Measurements from ENCODE around the gene MSGN1. TPM values are rescaled to one million over a fixed set of nuclear protein-coding genes. Genes with fewer than 3 reads are reported as not detected.

Gene MSGN1
- total and polyA plus RNA-seq, 2 of the 4 experiments (the other 2 are of a cell fraction) = not detected

DNA sequence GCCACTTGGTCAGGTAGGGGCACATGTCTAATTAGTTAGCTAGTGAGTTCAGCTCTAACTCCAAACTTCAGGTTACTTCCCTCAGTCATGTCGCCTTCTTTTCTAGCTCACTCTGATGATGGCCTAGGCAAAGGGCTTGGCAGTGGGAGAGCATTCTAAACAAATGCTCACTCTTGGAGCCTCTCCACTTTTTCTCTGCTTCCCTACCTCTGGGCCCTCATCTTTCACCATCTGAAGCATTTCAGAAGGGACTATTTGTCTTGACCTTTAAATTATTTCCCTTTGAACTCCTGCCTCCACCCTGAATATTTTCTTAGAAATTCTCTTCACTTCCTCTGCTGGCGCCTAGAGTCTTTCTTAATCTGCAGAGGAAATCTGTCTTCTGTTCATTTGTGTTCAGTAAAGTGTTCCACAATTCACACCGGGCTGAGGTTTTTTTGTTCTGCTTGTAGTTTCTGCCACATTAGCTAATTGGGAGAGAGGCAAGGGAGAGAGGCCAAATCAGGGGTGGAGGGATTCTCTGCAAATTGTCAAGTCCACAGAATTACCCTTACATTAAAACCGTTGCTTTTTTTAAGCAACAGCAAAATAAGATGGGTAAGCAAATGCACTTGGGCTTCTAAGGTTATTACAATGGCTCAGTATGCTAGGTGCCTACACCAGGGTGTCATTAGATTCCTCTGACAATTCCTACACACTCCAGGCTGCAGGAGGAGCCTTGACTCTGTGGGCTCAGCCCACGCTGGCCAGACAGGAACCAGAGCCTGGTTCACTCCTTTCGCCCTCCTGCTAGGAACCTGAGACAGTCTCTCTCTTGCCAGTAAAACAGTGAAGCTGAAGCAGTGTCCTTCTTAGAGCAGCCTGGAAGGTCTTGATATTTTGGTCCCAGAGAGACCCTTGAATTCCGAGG lies 5.5 kb downstream of the MSGN1 start:
- CTCF ChIA-PET = no interaction called here
- no peak for ATAC-seq (ENCODE audit: low read depth)
- H4K5ac ChIP-seq (ENCODE audit: low read depth, low read length) = no peak overlapping the region
- no CpG with 5 or more reads among the region's 7 CpGs for WGBS, 2 experiments (ENCODE audit: extremely low coverage in 2 of 2, insufficient read length in 1 of 2)
- no peak for DNase-seq
- no peak overlapping the region for H2BK5ac ChIP-seq (ENCODE audit: low read depth, low read length, poor library complexity, severe bottlenecking)
- no peak overlapping the region for H2AK9ac ChIP-seq (replicated peaks; ENCODE audit: low read depth, low read length, poor library complexity)
- in situ Hi-C loops (cut with MboI; ENCODE audit: low sequenced_read_pairs) = no loop called here
- H3K4me3 ChIP-seq (ENCODE audit: insufficient read depth, low read depth, low read length) = no peak overlapping the region
- H4K91ac ChIP-seq (ENCODE audit: insufficient read depth, low read depth, low read length) = no peak overlapping the region
- H3K36me3 ChIP-seq (ENCODE audit: control insufficient read depth, insufficient read depth, low read length) = no peaks in the 10 kb centered on the region
- intact Hi-C loops (cut with micrococcal nuclease) = no loop called here
- H3K9me1 ChIP-seq (ENCODE audit: insufficient read depth, low read length) = no peaks in the 10 kb centered on the region
- no peak overlapping the region for H3K4me2 ChIP-seq (ENCODE audit: low read depth, low read length)
- POLR2A ChIA-PET (ENCODE audit: unreplicated experiment) = no interaction called here
- no TSS peak for BruUV-seq (replicated peaks)
- no peaks in the 10 kb centered on the region for H3K9me3 ChIP-seq (ENCODE audit: control insufficient read depth, insufficient read depth, low read length)
- no peaks in the 10 kb centered on the region for H3K4me1 ChIP-seq (ENCODE audit: control insufficient read depth, insufficient read depth, low read length)
- dilution Hi-C loops (cut with HindIII; ENCODE audit: low sequenced_read_pairs, unreplicated experiment) = no loop called here
- no peak overlapping the region for H2AFZ ChIP-seq (replicated peaks; ENCODE audit: low read length, poor library complexity)
- H2BK120ac ChIP-seq (ENCODE audit: low read depth, low read length) = no peak overlapping the region
- H3K9ac ChIP-seq (ENCODE audit: low read depth, low read length) = no peak overlapping the region
- H2AK5ac ChIP-seq (ENCODE audit: low read depth, low read length) = no peak overlapping the region
- no peak overlapping the region for H2BK20ac ChIP-seq (ENCODE audit: low read depth, low read length)
- H3K56ac ChIP-seq (ENCODE audit: extremely low read depth, insufficient read depth, low read length) = no peak overlapping the region
- H3K4ac ChIP-seq (ENCODE audit: low read depth, low read length) = no peak overlapping the region
- no peak overlapping the region for H4K8ac ChIP-seq (ENCODE audit: low read depth in 2 of 2, low read length in 2 of 2)
- no peaks in the 10 kb centered on the region for H4K20me1 ChIP-seq (ENCODE audit: insufficient read depth, low read length)
- no peak overlapping the region for H3K27ac ChIP-seq (ENCODE audit: insufficient read depth, low read length)
- H3K27me3 ChIP-seq (ENCODE audit: control insufficient read depth, insufficient read depth, low read length) = peaks cover 18% of the 10 kb centered on the region
- H3K14ac ChIP-seq (replicated peaks; ENCODE audit: low read depth, low read length) = no peak overlapping the region
- no peaks in the 10 kb centered on the region for H3K79me1 ChIP-seq (ENCODE audit: low read depth in 1 of 2, low read length in 2 of 2)
- H3K23ac ChIP-seq (ENCODE audit: low read depth, low read length) = no peak overlapping the region
- H3K18ac ChIP-seq (ENCODE audit: low read depth, low read length) = no peak overlapping the region
- H2BK15ac ChIP-seq (ENCODE audit: low read depth, low read length) = no peak overlapping the region
- no peak for TF ChIP-seq FOS (IDR thresholded peaks at IDR 0.05; ENCODE audit: low read depth, low read length)
- TF ChIP-seq MAFK (IDR thresholded peaks at IDR 0.05; ENCODE audit: low read depth, low read length) = no peak
- no peak for TF ChIP-seq BHLHE40 (IDR thresholded peaks at IDR 0.05; ENCODE audit: low read depth, low read length)
- no peak for TF ChIP-seq RFX5 (IDR thresholded peaks at IDR 0.05; ENCODE audit: low read depth, low read length)
- no peak for TF ChIP-seq ELK1 (IDR thresholded peaks at IDR 0.05; ENCODE audit: borderline replicate concordance, low read depth, low read length)
- no peak for TF ChIP-seq CEBPB (IDR thresholded peaks at IDR 0.05; ENCODE audit: low read depth, low read length)
- TF ChIP-seq MAZ (IDR thresholded peaks at IDR 0.05; ENCODE audit: borderline replicate concordance, low read depth, low read length) = no peak
- no peak for TF ChIP-seq RAD21 (IDR thresholded peaks at IDR 0.05; ENCODE audit: low read length)
- TF ChIP-seq MXI1 (IDR thresholded peaks at IDR 0.05; ENCODE audit: borderline replicate concordance, low read depth, low read length) = no peak
- TF ChIP-seq, protein P1, sequence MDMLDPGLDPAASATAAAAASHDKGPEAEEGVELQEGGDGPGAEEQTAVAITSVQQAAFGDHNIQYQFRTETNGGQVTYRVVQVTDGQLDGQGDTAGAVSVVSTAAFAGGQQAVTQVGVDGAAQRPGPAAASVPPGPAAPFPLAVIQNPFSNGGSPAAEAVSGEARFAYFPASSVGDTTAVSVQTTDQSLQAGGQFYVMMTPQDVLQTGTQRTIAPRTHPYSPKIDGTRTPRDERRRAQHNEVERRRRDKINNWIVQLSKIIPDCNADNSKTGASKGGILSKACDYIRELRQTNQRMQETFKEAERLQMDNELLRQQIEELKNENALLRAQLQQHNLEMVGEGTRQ (IDR thresholded peaks at IDR 0.05; ENCODE audit: low read depth, low read length) = no peak
- TF ChIP-seq, protein P2, sequence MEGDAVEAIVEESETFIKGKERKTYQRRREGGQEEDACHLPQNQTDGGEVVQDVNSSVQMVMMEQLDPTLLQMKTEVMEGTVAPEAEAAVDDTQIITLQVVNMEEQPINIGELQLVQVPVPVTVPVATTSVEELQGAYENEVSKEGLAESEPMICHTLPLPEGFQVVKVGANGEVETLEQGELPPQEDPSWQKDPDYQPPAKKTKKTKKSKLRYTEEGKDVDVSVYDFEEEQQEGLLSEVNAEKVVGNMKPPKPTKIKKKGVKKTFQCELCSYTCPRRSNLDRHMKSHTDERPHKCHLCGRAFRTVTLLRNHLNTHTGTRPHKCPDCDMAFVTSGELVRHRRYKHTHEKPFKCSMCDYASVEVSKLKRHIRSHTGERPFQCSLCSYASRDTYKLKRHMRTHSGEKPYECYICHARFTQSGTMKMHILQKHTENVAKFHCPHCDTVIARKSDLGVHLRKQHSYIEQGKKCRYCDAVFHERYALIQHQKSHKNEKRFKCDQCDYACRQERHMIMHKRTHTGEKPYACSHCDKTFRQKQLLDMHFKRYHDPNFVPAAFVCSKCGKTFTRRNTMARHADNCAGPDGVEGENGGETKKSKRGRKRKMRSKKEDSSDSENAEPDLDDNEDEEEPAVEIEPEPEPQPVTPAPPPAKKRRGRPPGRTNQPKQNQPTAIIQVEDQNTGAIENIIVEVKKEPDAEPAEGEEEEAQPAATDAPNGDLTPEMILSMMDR (conservative IDR thresholded peaks at IDR 0.05; ENCODE audit: low read depth, low read length) = no peak
- TF ChIP-seq CHD1 (IDR thresholded peaks at IDR 0.05; ENCODE audit: low read depth, low read length) = no peak
- no peak for TF ChIP-seq NFE2L2 (IDR thresholded peaks at IDR 0.05; ENCODE audit: low read depth, low read length)
- no peak for TF ChIP-seq SMC3 (IDR thresholded peaks at IDR 0.05; ENCODE audit: low read depth, low read length)
- no peak for TF ChIP-seq POLR2A (IDR thresholded peaks at IDR 0.05; ENCODE audit: low read depth, low read length)
